NOMO-1 treated with DMSO at 0.1 percent for 48 hours (cell line): ENCODE data around the gene PLBD1.

Experiments used
- DNase-seq: peaks from one replicate; lab custom pipeline; 2025; ENCODE audit not compliant: unreplicated experiment; lab: John Stamatoyannopoulos, UW

Gene PLBD1

GRCh38 chr12:14567351-14568162, at the start of gene PLBD1:
Gene PLBD1, minus strand, starts transcription at chr12:14567883. Its CDS starts 187 bp downstream, at chr12:14567696.
- peak; percentile 15 for DNase-seq

- peak; percentile 99 for DNase-seq
Measured at GRCh38 chr12:14614704-14615121, 47.0 kb upstream of the PLBD1 start.

GRCh38 chr12:14613718-14614117, 46.0 kb upstream of the PLBD1 start:
- peak; percentile 94 for DNase-seq

GRCh38 chr12:14612898-14613445, 45.3 kb upstream of the PLBD1 start:
- no peak for DNase-seq

- DNase-seq = no peak
Measured at GRCh38 chr12:14612250-14612649, 44.6 kb upstream of the PLBD1 start.

GRCh38 chr12:14611640-14612203, 44.0 kb upstream of the PLBD1 start:
- DNase-seq = no peak

- DNase-seq = peak; percentile 92
Measured at GRCh38 chr12:14607568-14607967, 39.9 kb upstream of the PLBD1 start.

GRCh38 chr12:14605401-14605989, 37.8 kb upstream of the PLBD1 start:
- DNase-seq = peak; percentile 60

GRCh38 chr12:14601692-14602478, 34.2 kb upstream of the PLBD1 start:
- DNase-seq = no peak

- DNase-seq = no peak
Measured at GRCh38 chr12:14597480-14597879, 29.8 kb upstream of the PLBD1 start.

GRCh38 chr12:14591719-14592118, 24.0 kb upstream of the PLBD1 start:
- no peak for DNase-seq

- no peak for DNase-seq
Measured at GRCh38 chr12:14589169-14590004, 21.7 kb upstream of the PLBD1 start.

- DNase-seq = no peak
Measured at GRCh38 chr12:14588571-14588970, 20.9 kb upstream of the PLBD1 start.

- no peak for DNase-seq
Measured at GRCh38 chr12:14578646-14579045, 11.0 kb upstream of the PLBD1 start.

- DNase-seq = peak; percentile 97
Measured at GRCh38 chr12:14577344-14577743, 9.7 kb upstream of the PLBD1 start.

GRCh38 chr12:14576896-14577295, 9.2 kb upstream of the PLBD1 start:
- DNase-seq = no peak

GRCh38 chr12:14575585-14575984, 7.9 kb upstream of the PLBD1 start:
- DNase-seq = no peak

GRCh38 chr12:14573118-14573517, 5.4 kb upstream of the PLBD1 start:
- DNase-seq = no peak

GRCh38 chr12:14572401-14572800, 4.7 kb upstream of the PLBD1 start:
- DNase-seq = peak; percentile 21

GRCh38 chr12:14571779-14572178, 4.1 kb upstream of the PLBD1 start:
- DNase-seq = no peak
